RWPE2 (cell line): ENCODE measurements around the gene JPH3.

Experiments
- ATAC-seq: fragments of 200-7000 bp; cut with Tn5 transposase; 3 replicates; pipeline ENCODE4 v1.9.1; 2021; ENCODE audit warnings: low read depth
- DNase-seq: peaks from one replicate; pipeline ENCODE4 v3.0.0-alpha.2; 2020; ENCODE audit warnings: low spot score
- H3K27ac ChIP-seq: fragments of 450-650 bp; 2 replicates; pipeline ENCODE4 v1.5.1; 2017; ENCODE audit warnings: mild to moderate bottlenecking; ENCODE audit not compliant: poor library complexity, severe bottlenecking
- H3K27me3 ChIP-seq: fragments of 250-450 bp; sonication (Bioruptor Pico); 2 replicates; pipeline ENCODE4 v1.5.1; 2021; ENCODE audit warnings: mild to moderate bottlenecking, moderate library complexity; ENCODE audit not compliant: insufficient read depth, poor library complexity, severe bottlenecking
- H3K36me3 ChIP-seq: fragments of 250-450 bp; sonication (Bioruptor Pico); 2 replicates; pipeline ENCODE4 v1.5.1; 2020; ENCODE audit warnings: low read depth, mild to moderate bottlenecking, moderate library complexity
- H3K4me1 ChIP-seq: fragments of 250-450 bp; sonication (Bioruptor Pico); 2 replicates; pipeline ENCODE4 v1.5.1; 2021; ENCODE audit warnings: mild to moderate bottlenecking, moderate library complexity; ENCODE audit not compliant: insufficient read depth, poor library complexity, severe bottlenecking
- H3K4me3 ChIP-seq: fragments of 250-450 bp; sonication (Bioruptor Pico); 2 replicates; pipeline ENCODE4 v1.5.1; 2021; ENCODE audit warnings: mild to moderate bottlenecking, moderate library complexity; ENCODE audit not compliant: severe bottlenecking
- H3K9me3 ChIP-seq: fragments of 250-450 bp; sonication (Bioruptor Pico); 2 replicates; pipeline ENCODE4 v1.5.1; 2021; ENCODE audit warnings: mild to moderate bottlenecking, moderate library complexity; ENCODE audit not compliant: severe bottlenecking
- TF ChIP-seq, protein P1 (sequence below): fragments of 450-650 bp; IDR thresholded peaks from one replicate; pipeline ENCODE4 v1.5.1; 2017; ENCODE audit warnings: mild to moderate bottlenecking, moderate library complexity; ENCODE audit not compliant: poor library complexity, severe bottlenecking

Gene JPH3

DNA sequence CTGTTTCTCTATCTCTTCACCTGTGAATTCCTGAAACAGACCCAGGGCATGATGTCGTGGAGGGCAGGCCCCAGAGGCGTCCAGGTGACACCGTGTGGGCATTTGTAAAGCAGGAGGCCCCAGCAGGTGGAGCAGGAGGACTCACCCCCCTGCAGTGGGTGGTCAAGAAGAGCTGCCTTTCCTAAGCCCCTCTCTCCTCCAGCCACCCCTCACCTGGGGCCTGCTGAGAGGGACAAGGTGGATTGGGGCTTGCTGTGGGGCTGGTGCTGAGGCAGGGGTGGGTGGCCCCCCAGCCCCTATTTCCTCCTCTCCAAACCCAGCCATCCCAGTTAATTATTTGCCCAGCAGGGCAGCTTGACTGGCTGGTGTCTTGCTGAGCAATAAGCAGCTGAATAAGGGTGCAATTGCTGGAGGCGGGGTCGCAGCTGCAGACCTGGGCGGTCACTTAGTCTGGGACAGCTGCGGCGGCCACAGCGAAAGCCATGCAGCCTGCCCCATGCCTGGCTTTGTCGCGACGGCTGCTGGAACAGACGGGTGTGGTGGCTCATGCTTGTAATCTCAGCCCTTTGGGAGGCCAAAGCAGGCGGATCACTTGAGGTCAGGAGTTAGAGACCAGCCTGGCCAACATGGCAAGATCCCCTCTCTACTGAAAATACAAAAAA, 56.4 kb downstream of the JPH3 start:
- Histone ChIP-seq H3K36me3 (no peaks in the 10 kb centered on the region), H3K4me3 (no peak overlapping the region), H3K4me1 (no peaks in the 10 kb centered on the region), H3K27me3 (peaks cover 8% of the 10 kb centered on the region), H3K9me3 (no peaks in the 10 kb centered on the region), H3K27ac (no peak overlapping the region)
- ATAC-seq (no peak), DNase-seq (no peak)
- TF ChIP-seq, protein P1, sequence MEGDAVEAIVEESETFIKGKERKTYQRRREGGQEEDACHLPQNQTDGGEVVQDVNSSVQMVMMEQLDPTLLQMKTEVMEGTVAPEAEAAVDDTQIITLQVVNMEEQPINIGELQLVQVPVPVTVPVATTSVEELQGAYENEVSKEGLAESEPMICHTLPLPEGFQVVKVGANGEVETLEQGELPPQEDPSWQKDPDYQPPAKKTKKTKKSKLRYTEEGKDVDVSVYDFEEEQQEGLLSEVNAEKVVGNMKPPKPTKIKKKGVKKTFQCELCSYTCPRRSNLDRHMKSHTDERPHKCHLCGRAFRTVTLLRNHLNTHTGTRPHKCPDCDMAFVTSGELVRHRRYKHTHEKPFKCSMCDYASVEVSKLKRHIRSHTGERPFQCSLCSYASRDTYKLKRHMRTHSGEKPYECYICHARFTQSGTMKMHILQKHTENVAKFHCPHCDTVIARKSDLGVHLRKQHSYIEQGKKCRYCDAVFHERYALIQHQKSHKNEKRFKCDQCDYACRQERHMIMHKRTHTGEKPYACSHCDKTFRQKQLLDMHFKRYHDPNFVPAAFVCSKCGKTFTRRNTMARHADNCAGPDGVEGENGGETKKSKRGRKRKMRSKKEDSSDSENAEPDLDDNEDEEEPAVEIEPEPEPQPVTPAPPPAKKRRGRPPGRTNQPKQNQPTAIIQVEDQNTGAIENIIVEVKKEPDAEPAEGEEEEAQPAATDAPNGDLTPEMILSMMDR, result no peak

- ATAC-seq (peak; percentile 66; the same call in 2 of the 3 replicates), DNase-seq (no peak)
- H3K9me3 ChIP-seq, result no peaks in the 10 kb centered on the region
- no peaks in the 10 kb centered on the region for H3K4me1 ChIP-seq
- H3K27ac ChIP-seq, result no peak overlapping the region
- no peak overlapping the region for H3K4me3 ChIP-seq
- H3K36me3 ChIP-seq, result no peaks in the 10 kb centered on the region
- TF ChIP-seq, protein P1, result no peak
- H3K27me3 ChIP-seq, result peaks cover 8% of the 10 kb centered on the region
Observed at GRCh38 chr16:87661561-87661960, 59.3 kb downstream of the JPH3 start.

DNA sequence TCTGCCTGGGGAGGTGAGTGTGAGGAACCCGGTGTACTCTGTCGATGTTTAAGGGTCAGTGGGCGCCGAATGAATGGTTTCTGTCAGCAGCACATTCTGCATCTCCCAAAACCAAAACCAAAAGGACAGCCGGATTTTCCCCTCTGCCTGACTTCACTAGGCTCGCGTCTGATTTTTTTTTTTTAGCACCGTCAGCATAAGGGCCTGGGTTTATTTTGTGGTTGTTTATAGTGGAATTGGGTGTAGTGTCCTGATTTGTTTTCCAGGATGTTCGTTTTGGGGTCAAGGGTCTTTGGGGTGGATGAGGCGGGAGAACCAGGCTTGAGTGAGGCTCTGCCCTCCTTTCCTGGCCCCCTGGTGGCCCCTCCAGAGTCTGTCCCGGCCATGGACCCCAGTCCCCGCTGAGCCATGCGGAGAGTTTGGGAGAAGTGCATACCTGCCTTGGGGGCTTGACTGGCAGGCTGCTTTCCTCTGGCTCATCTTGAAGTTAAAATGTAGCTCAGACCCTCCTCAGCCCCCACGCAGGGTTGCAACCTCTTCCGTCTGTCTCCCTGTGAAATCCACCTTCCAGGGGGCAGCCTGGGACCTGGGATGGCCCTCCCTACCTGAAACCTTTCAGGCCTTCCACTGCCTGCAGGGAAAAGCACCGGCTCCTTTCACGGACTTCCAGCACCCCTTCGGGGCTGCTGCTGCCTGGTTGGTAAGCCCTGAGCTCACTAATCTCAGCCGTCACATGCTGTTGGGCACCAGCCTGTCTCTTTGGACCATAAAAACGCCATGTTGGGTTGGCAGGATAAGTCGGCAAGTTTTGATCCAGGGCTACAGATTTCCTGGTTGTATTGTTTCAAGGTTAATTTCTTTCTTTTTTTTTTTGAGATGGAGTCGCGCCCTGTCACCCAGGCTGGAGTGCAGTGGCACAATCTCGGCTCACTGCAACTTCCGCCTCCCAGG, 60.2 kb downstream of the JPH3 start:
- no peak overlapping the region for H3K4me3 ChIP-seq
- TF ChIP-seq, protein P1, result no peak
- no peak overlapping the region for H3K27ac ChIP-seq
- no peaks in the 10 kb centered on the region for H3K9me3 ChIP-seq
- H3K27me3 ChIP-seq, result peaks cover 8% of the 10 kb centered on the region
- ATAC-seq (no peak), DNase-seq (no peak)
- no peaks in the 10 kb centered on the region for H3K4me1 ChIP-seq
- H3K36me3 ChIP-seq, result no peaks in the 10 kb centered on the region

DNA sequence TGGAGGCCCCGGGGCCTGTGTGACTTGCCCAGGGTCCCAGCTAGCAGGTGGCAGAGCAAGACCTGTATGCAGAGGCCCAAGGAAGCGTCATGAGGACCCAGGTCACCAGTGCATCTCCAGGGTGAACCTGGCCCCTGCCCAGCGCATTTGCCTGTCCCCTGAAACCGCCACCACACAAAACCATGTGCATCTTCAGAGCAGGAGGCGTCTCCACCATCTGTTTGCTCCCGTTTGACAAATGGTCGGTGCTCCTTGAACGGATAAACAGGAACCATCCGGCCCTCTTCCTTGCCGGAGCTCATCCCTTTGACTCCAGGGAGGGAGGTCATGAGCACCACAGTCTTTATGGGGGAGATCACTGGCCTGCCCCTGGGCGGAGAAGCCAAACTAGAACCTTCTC, 62.5 kb downstream of the JPH3 start:
- no peak overlapping the region for H3K4me3 ChIP-seq
- no peak overlapping the region for H3K27ac ChIP-seq
- no peaks in the 10 kb centered on the region for H3K4me1 ChIP-seq
- ATAC-seq (no peak), DNase-seq (no peak)
- peaks cover 8% of the 10 kb centered on the region for H3K27me3 ChIP-seq
- TF ChIP-seq, protein P1, result no peak
- H3K9me3 ChIP-seq, result no peaks in the 10 kb centered on the region
- H3K36me3 ChIP-seq, result no peaks in the 10 kb centered on the region

GRCh38 chr16:87665193-87665592, 62.9 kb downstream of the JPH3 start:
- peaks cover 8% of the 10 kb centered on the region for H3K27me3 ChIP-seq
- TF ChIP-seq, protein P1, result no peak

More at GRCh38 chr16:87665193-87665592, 62.9 kb downstream of the JPH3 start:
- no peaks in the 10 kb centered on the region for H3K4me1 ChIP-seq
- no peaks in the 10 kb centered on the region for H3K9me3 ChIP-seq
- H3K36me3 ChIP-seq, result no peaks in the 10 kb centered on the region
- ATAC-seq (no peak), DNase-seq (no peak)
- H3K27ac ChIP-seq, result no peak overlapping the region
- no peak overlapping the region for H3K4me3 ChIP-seq
